Nephron progenitor cell (in vitro differentiated cells): ENCODE measurements around the gene HTN1.

Experiments used
- DNase-seq: peaks from one replicate; pipeline ENCODE4 v3.0.0; 2021
- H3K27ac Mint-ChIP-seq: 2 replicates; pipeline ENCODE4 v1.8.0; 2021; ENCODE audit warnings: mild to moderate bottlenecking, moderate library complexity, mixed read lengths
- H3K27me3 Mint-ChIP-seq: 2 replicates; pipeline ENCODE4 v1.8.0; 2021; ENCODE audit warnings: mild to moderate bottlenecking, low read depth, mixed read lengths; ENCODE audit not compliant: poor library complexity
- H3K36me3 Mint-ChIP-seq: 2 replicates; pipeline ENCODE4 v1.8.0; 2021; ENCODE audit warnings: low read depth, mixed read lengths
- H3K4me1 Mint-ChIP-seq: 2 replicates; pipeline ENCODE4 v1.8.0; 2021; ENCODE audit warnings: mixed read lengths
- H3K4me3 Mint-ChIP-seq: 2 replicates; pipeline ENCODE4 v1.8.0; 2021; ENCODE audit warnings: mild to moderate bottlenecking, moderate library complexity, mixed read lengths
- H3K9me3 Mint-ChIP-seq: 2 replicates; pipeline ENCODE4 v1.8.0; 2021; ENCODE audit warnings: mild to moderate bottlenecking, moderate library complexity, mixed read lengths
- CTCF ChIP-seq: fragments of 200-600 bp; sonication (generic); IDR thresholded peaks from 2 replicates; pipeline ENCODE4 v1.5.0; 2021; ENCODE audit warnings: antibody characterized with exemption

Gene HTN1

GRCh38 chr4:70099206-70099605 lies 49.0 kb downstream of the HTN1 start:
- no peak overlapping the region for H3K27ac Mint-ChIP-seq
- no peak overlapping the region for H3K4me3 Mint-ChIP-seq
- no peaks in the 10 kb centered on the region for H3K9me3 Mint-ChIP-seq
- H3K4me1 Mint-ChIP-seq, result no peaks in the 10 kb centered on the region
- no peak for TF ChIP-seq CTCF
- peaks cover 3% of the 10 kb centered on the region for H3K27me3 Mint-ChIP-seq
- no peaks in the 10 kb centered on the region for H3K36me3 Mint-ChIP-seq
- DNase-seq, result no peak
